ENCODE results near the gene CCP110.

The CCP110 gene

GRCh38 chr16:19523559-19524355 is at the start of gene CCP110:
TSS of gene CCP110 (plus strand) at chr16:19523942. CDS start at chr16:19527882, 3,940 bp downstream.
- DNase-seq, result peak; percentile 97

- peak; percentile 24 for DNase-seq
These were observed 49.1 kb upstream of the CCP110 start for GRCh38 chr16:19474617-19475016.

GRCh38 chr16:19478505-19478904 is 45.2 kb upstream of the CCP110 start:
- no peak for DNase-seq

GRCh38 chr16:19479302-19479721 is 44.4 kb upstream of the CCP110 start:
- DNase-seq, result no peak

- no peak for DNase-seq
These were observed 42.4 kb upstream of the CCP110 start for GRCh38 chr16:19481296-19481695.

GRCh38 chr16:19481769-19482168 is 42.0 kb upstream of the CCP110 start:
- no peak for DNase-seq

GRCh38 chr16:19482291-19482690 is 41.5 kb upstream of the CCP110 start:
- DNase-seq, result no peak

GRCh38 chr16:19484096-19484495 is 39.6 kb upstream of the CCP110 start:
- no peak for DNase-seq

- DNase-seq, result no peak
These were observed 38.1 kb upstream of the CCP110 start for GRCh38 chr16:19485611-19486010.

- DNase-seq, result no peak
These were observed 37.7 kb upstream of the CCP110 start for GRCh38 chr16:19486051-19486450.

- no peak for DNase-seq
These were observed 36.9 kb upstream of the CCP110 start for GRCh38 chr16:19486750-19487325.

- no peak for DNase-seq
These were observed 35.5 kb upstream of the CCP110 start for GRCh38 chr16:19488213-19488640.

GRCh38 chr16:19490619-19491018 is 33.1 kb upstream of the CCP110 start:
- DNase-seq, result no peak

GRCh38 chr16:19497176-19497575 is 26.6 kb upstream of the CCP110 start:
- no peak for DNase-seq

- DNase-seq, result no peak
These were observed 24.7 kb upstream of the CCP110 start for GRCh38 chr16:19499006-19499405.

GRCh38 chr16:19499481-19499880 is 24.3 kb upstream of the CCP110 start:
- no peak for DNase-seq

- DNase-seq, result peak; percentile 77
These were observed 21.2 kb upstream of the CCP110 start for GRCh38 chr16:19502395-19503131.

GRCh38 chr16:19503461-19504075 is 20.2 kb upstream of the CCP110 start:
- DNase-seq, result no peak

- DNase-seq, result no peak
These were observed 18.0 kb upstream of the CCP110 start for GRCh38 chr16:19505600-19506303.

- no peak for DNase-seq
These were observed 16.8 kb upstream of the CCP110 start for GRCh38 chr16:19506965-19507364.

- DNase-seq, result no peak
These were observed 15.9 kb upstream of the CCP110 start for GRCh38 chr16:19507867-19508266.

GRCh38 chr16:19512297-19512696 is 11.4 kb upstream of the CCP110 start:
- no peak for DNase-seq
